Measurements from ENCODE around the gene ABI2.
A peak's percentile ranks its signal among the peaks of the same experiment; 100 is the strongest.

ABI2 gene

DNA sequence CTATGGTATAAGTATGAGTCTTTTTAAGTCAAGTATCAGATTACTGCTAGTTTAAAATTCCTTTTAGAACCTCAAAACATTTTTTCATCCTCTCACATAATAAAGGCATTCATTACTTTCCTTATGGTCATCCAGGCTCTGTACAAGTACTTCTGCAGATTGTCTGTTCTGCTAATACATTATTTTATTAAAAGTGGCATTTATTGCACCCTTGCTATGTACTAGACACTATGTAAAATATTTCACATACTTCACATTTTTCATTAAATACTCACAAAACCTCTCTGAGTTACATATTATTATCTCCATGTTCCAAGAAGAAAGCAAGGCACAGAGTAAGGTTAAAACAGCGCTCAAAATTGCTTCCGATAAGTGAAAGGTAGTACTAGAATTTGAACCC, 122.8 kb downstream of the ABI2 start:
- no peaks in the 10 kb centered on the region for H3K9me3 ChIP-seq (ENCODE audit: insufficient read depth, low read depth, low read length)
- H3K4me3 ChIP-seq (ENCODE audit: low read length, poor library complexity, severe bottlenecking): no peak overlapping the region
- H3K79me2 ChIP-seq (ENCODE audit: insufficient read depth, low read length): no peaks in the 10 kb centered on the region
- H2AFZ ChIP-seq (ENCODE audit: low read length): no peak overlapping the region
- H3K27me3 ChIP-seq (ENCODE audit: insufficient read depth, low read length, poor library complexity, severe bottlenecking): no peaks in the 10 kb centered on the region
- H4K20me1 ChIP-seq (ENCODE audit: insufficient read depth, low read length, poor library complexity, severe bottlenecking): no peaks in the 10 kb centered on the region
- H3K9me2 ChIP-seq (replicated peaks; ENCODE audit: low read depth, low read length): no peaks in the 10 kb centered on the region
- H3K4me1 ChIP-seq (ENCODE audit: insufficient read depth, low read length, poor library complexity, severe bottlenecking): no peaks in the 10 kb centered on the region
- no peak overlapping the region for H3K4me2 ChIP-seq (ENCODE audit: low read depth, low read length, poor library complexity, severe bottlenecking)
- H3K36me3 ChIP-seq (ENCODE audit: insufficient read depth, low read length): no peaks in the 10 kb centered on the region
- no peak overlapping the region for H3K9ac ChIP-seq (ENCODE audit: low read depth, low read length, poor library complexity, severe bottlenecking)
- H3F3A ChIP-seq (ENCODE audit: low read depth): no peaks in the 10 kb centered on the region
- TF ChIP-seq CTCF (conservative IDR thresholded peaks at IDR 0.05; ENCODE audit: low read length) (no peak), EZH2phosphoT487 (IDR thresholded peaks at IDR 0.05; ENCODE audit: borderline replicate concordance) (no peak)

GRCh38 chr2:203451689-203452088, 123.5 kb downstream of the ABI2 start:
- Histone ChIP-seq H4K20me1 (ENCODE audit: insufficient read depth, low read length, poor library complexity, severe bottlenecking) (no peaks in the 10 kb centered on the region), H3K4me2 (ENCODE audit: low read depth, low read length, poor library complexity, severe bottlenecking) (no peak overlapping the region), H3K36me3 (ENCODE audit: insufficient read depth, low read length) (no peaks in the 10 kb centered on the region), H3K79me2 (ENCODE audit: insufficient read depth, low read length) (no peaks in the 10 kb centered on the region), H3K4me3 (ENCODE audit: low read length, poor library complexity, severe bottlenecking) (no peak overlapping the region), H3K4me1 (ENCODE audit: insufficient read depth, low read length, poor library complexity, severe bottlenecking) (no peaks in the 10 kb centered on the region), H3K9me2 (replicated peaks; ENCODE audit: low read depth, low read length) (no peaks in the 10 kb centered on the region), H3F3A (ENCODE audit: low read depth) (no peaks in the 10 kb centered on the region), H2AFZ (ENCODE audit: low read length) (no peak overlapping the region), H3K27me3 (ENCODE audit: insufficient read depth, low read length, poor library complexity, severe bottlenecking) (no peaks in the 10 kb centered on the region), H3K9me3 (ENCODE audit: insufficient read depth, low read depth, low read length) (no peaks in the 10 kb centered on the region), H3K9ac (ENCODE audit: low read depth, low read length, poor library complexity, severe bottlenecking) (no peak overlapping the region)
- TF ChIP-seq EZH2phosphoT487 (IDR thresholded peaks at IDR 0.05; ENCODE audit: borderline replicate concordance): no peak
- TF ChIP-seq CTCF (conservative IDR thresholded peaks at IDR 0.05; ENCODE audit: low read length): no peak

GRCh38 chr2:203453858-203454451, 125.8 kb downstream of the ABI2 start:
- Histone ChIP-seq H3K9ac (ENCODE audit: low read depth, low read length, poor library complexity, severe bottlenecking) (no peak overlapping the region), H3K79me2 (ENCODE audit: insufficient read depth, low read length) (no peaks in the 10 kb centered on the region), H4K20me1 (ENCODE audit: insufficient read depth, low read length, poor library complexity, severe bottlenecking) (no peaks in the 10 kb centered on the region)

More at GRCh38 chr2:203453858-203454451, 125.8 kb downstream of the ABI2 start:
- no peak overlapping the region for H3K4me3 ChIP-seq (ENCODE audit: low read length, poor library complexity, severe bottlenecking)
- TF ChIP-seq CTCF (conservative IDR thresholded peaks at IDR 0.05; ENCODE audit: low read length) (peak; percentile 80), EZH2phosphoT487 (IDR thresholded peaks at IDR 0.05; ENCODE audit: borderline replicate concordance) (no peak)
- no peaks in the 10 kb centered on the region for H3K9me2 ChIP-seq (replicated peaks; ENCODE audit: low read depth, low read length)
- H3K27me3 ChIP-seq (ENCODE audit: insufficient read depth, low read length, poor library complexity, severe bottlenecking): no peaks in the 10 kb centered on the region
- no peak overlapping the region for H2AFZ ChIP-seq (ENCODE audit: low read length)
- no peaks in the 10 kb centered on the region for H3K36me3 ChIP-seq (ENCODE audit: insufficient read depth, low read length)
- no peaks in the 10 kb centered on the region for H3F3A ChIP-seq (ENCODE audit: low read depth)
- H3K4me2 ChIP-seq (ENCODE audit: low read depth, low read length, poor library complexity, severe bottlenecking): no peak overlapping the region
- H3K4me1 ChIP-seq (ENCODE audit: insufficient read depth, low read length, poor library complexity, severe bottlenecking): no peaks in the 10 kb centered on the region
- no peaks in the 10 kb centered on the region for H3K9me3 ChIP-seq (ENCODE audit: insufficient read depth, low read depth, low read length)

Measured in Loucy (cell line).